ENCODE results near the gene UBE2C. TPM values are rescaled to one million over a fixed set of nuclear protein-coding genes. Genes with fewer than 3 reads are reported as not detected.
A peak's percentile ranks its signal among the peaks of the same experiment; 100 is the strongest.
"Not testable (repeated sequence)": the region's sequence is repeated elsewhere in the genome, so short reads cannot be mapped to it uniquely, and the experiment has no call there.

Gene UBE2C
- polyA plus RNA-seq (2013, experiment 1 of 2): 20.5 TPM
- polyA plus RNA-seq (2013, experiment 2 of 2): 21.3 TPM

GRCh38 chr20:45812157-45813005 lies at the start of gene UBE2C:
Gene UBE2C (plus strand): TSS chr20:45812644. CDS start chr20:45812696, 52 bp downstream.
- Histone ChIP-seq H3K9me3 (ENCODE audit: control insufficient read depth, low read length) (no peaks in the 10 kb centered on the region), H2AK5ac (ENCODE audit: low read length, severe bottlenecking) (no peak within 1 kb of the TSS), H3K27me3 (ENCODE audit: control insufficient read depth in 1 of 2, insufficient read depth in 1 of 2, low read length in 2 of 2) (no peaks in the 10 kb centered on the region), H4K8ac (ENCODE audit: low read length) (no peak within 1 kb of the TSS), H3K4me2 (ENCODE audit: low read length, poor library complexity, severe bottlenecking) (peak within 1 kb of the TSS; percentile 92), H2AFZ (ENCODE audit: low read depth, low read length) (peak within 1 kb of the TSS; percentile 55), H3K4me3 (ENCODE audit: insufficient read depth in 1 of 2, low read depth in 1 of 2, low read length in 2 of 2) (peak within 1 kb of the TSS; percentile 79 to 82), H3K18ac (ENCODE audit: low read depth in 1 of 2, low read length in 2 of 2) (no peak within 1 kb of the TSS), H2BK5ac (ENCODE audit: low read depth, low read length, poor library complexity, severe bottlenecking) (no peak within 1 kb of the TSS), H2BK12ac (ENCODE audit: low read length in 2 of 2) (no peak within 1 kb of the TSS), H3K4me1 (ENCODE audit: control insufficient read depth, insufficient read depth, low read depth, low read length) (peaks cover 13% of the 10 kb centered on the region), H3K36me3 (ENCODE audit: control insufficient read depth in 1 of 2, insufficient read depth in 2 of 2, low read depth in 1 of 2, low read length in 2 of 2) (peaks cover 27 to 43% of the 10 kb centered on the region in 2 experiments), H2BK120ac (ENCODE audit: low read depth, low read length) (no peak within 1 kb of the TSS), H2BK15ac (ENCODE audit: low read depth, poor library complexity, severe bottlenecking) (no peak within 1 kb of the TSS), H3K4ac (ENCODE audit: low read depth in 1 of 2, low read length in 2 of 2) (peak within 1 kb of the TSS; percentile 10 to 30), H4K91ac (ENCODE audit: low read length) (peak within 1 kb of the TSS; percentile 53), H3K14ac (ENCODE audit: low read length in 2 of 2) (no peak within 1 kb of the TSS), H3K79me1 (replicated peaks; ENCODE audit: low read length, poor library complexity, severe bottlenecking) (peaks cover 21% of the 10 kb centered on the region), H3K23ac (ENCODE audit: low read length in 2 of 2) (no peak within 1 kb of the TSS), H3K27ac (ENCODE audit: low read length, poor library complexity, severe bottlenecking) (peak within 1 kb of the TSS; percentile 60), H3K9ac (ENCODE audit: low read length) (peak within 1 kb of the TSS; percentile 78)
- WGBS: 1% methylated on average over 65 of the region's 65 CpGs
- peak; percentile 100 for DNase-seq

DNA sequence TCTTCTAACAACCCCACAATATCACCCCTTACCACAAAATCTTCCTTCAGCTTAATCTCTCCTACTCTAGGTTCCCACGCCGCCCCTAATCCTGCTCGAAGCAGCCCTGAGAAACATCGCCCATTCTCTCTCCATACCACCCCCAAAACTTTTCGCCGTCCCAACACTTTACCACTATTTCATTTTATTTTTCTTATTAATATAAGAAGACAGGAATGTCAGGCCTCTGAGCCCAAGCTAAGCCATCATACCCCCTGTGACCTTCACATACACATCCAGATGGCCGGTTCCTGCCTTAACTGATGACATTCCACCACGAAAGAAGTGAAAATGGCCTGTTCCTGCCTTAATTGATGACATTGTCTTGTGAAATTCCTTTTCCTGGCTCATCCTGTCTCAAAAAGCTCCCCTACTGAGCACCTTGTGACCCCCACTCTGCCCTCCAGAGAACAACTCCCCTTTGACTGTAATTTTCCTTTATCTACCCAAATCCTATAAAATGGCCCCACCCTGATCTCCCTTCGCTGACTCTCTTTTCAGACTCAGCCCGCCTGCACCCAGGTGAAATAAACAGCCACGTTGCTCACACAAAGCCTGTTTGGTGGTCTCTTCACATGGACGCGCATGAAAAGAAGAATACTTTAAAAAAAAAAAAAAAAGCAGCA lies 47.7 kb upstream of the UBE2C start:
- 57% methylated on average over 12 of the region's 13 CpGs for WGBS

DNA sequence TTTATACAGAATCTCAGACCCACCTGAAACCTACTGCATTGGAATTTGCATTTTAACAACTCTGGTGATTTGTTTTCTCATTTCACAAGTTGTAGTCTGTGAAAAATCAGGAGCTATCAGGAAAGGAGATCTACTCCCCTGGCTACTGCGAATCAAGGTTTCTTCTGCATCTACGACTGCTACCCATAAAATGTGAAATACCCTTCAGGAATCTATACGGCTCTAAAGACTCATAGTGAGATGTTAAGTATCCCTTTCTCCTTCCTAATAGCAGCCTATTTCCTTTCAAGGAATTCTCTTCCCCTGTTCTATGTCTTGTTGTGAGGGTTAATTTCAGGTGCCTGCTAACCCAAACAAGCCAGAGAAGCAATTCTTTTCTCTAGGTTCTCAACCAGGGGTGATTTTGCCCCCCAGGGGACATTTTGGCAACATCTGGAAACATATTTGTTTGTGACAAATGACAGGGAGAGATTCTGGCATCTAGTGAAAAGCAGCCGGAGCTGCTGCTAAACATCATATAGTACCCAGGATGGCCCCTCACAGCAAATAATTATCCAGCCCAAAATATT lies 47.1 kb upstream of the UBE2C start:
- no peak overlapping the region for H2AK5ac ChIP-seq (ENCODE audit: low read length, severe bottlenecking)
- no peak overlapping the region for H3K23ac ChIP-seq (ENCODE audit: low read length in 2 of 2)
- no peak overlapping the region for H2AFZ ChIP-seq (ENCODE audit: low read depth, low read length)
- no peak overlapping the region for H3K4me2 ChIP-seq (ENCODE audit: low read length, poor library complexity, severe bottlenecking)
- no peak overlapping the region for H3K4me3 ChIP-seq (ENCODE audit: insufficient read depth in 1 of 2, low read depth in 1 of 2, low read length in 2 of 2)
- no peak overlapping the region for H3K27ac ChIP-seq (ENCODE audit: low read length, poor library complexity, severe bottlenecking)
- H3K4me1 ChIP-seq (ENCODE audit: control insufficient read depth, insufficient read depth, low read depth, low read length): no peaks in the 10 kb centered on the region
- H3K9me3 ChIP-seq (ENCODE audit: control insufficient read depth, low read length): no peaks in the 10 kb centered on the region
- H3K14ac ChIP-seq (ENCODE audit: low read length in 2 of 2): no peak overlapping the region
- H3K9ac ChIP-seq (ENCODE audit: low read length): no peak overlapping the region
- no peak overlapping the region for H4K8ac ChIP-seq (ENCODE audit: low read length)
- H2BK5ac ChIP-seq (ENCODE audit: low read depth, low read length, poor library complexity, severe bottlenecking): no peak overlapping the region
- no peaks in the 10 kb centered on the region for H3K36me3 ChIP-seq (ENCODE audit: control insufficient read depth in 1 of 2, insufficient read depth in 2 of 2, low read depth in 1 of 2, low read length in 2 of 2)
- no peak overlapping the region for H4K91ac ChIP-seq (ENCODE audit: low read length)
- no peak overlapping the region for H3K4ac ChIP-seq (ENCODE audit: low read depth in 1 of 2, low read length in 2 of 2)
- H2BK12ac ChIP-seq (ENCODE audit: low read length in 2 of 2): no peak overlapping the region
- H2BK15ac ChIP-seq (ENCODE audit: low read depth, poor library complexity, severe bottlenecking): no peak overlapping the region
- no peak for DNase-seq
- H3K18ac ChIP-seq (ENCODE audit: low read depth in 1 of 2, low read length in 2 of 2): no peak overlapping the region
- H3K27me3 ChIP-seq (ENCODE audit: control insufficient read depth in 1 of 2, insufficient read depth in 1 of 2, low read length in 2 of 2): peaks cover 0 to 5% of the 10 kb centered on the region in 2 experiments
- no peak overlapping the region for H2BK120ac ChIP-seq (ENCODE audit: low read depth, low read length)
- 31% methylated on average over 4 of the region's 4 CpGs for WGBS
- no peaks in the 10 kb centered on the region for H3K79me1 ChIP-seq (replicated peaks; ENCODE audit: low read length, poor library complexity, severe bottlenecking)

More for the DNA sequence above, 47.7 kb upstream of the UBE2C start:
- not testable (repeated sequence) for H3K79me1 ChIP-seq (replicated peaks; ENCODE audit: low read length, poor library complexity, severe bottlenecking); H3K36me3 ChIP-seq (ENCODE audit: control insufficient read depth in 1 of 2, insufficient read depth in 2 of 2, low read depth in 1 of 2, low read length in 2 of 2); H3K14ac ChIP-seq (ENCODE audit: low read length in 2 of 2); H4K8ac ChIP-seq (ENCODE audit: low read length); H3K4me1 ChIP-seq (ENCODE audit: control insufficient read depth, insufficient read depth, low read depth, low read length); H3K4me3 ChIP-seq (ENCODE audit: insufficient read depth in 1 of 2, low read depth in 1 of 2, low read length in 2 of 2); H3K9me3 ChIP-seq (ENCODE audit: control insufficient read depth, low read length); H3K4me2 ChIP-seq (ENCODE audit: low read length, poor library complexity, severe bottlenecking); H3K27me3 ChIP-seq (ENCODE audit: control insufficient read depth in 1 of 2, insufficient read depth in 1 of 2, low read length in 2 of 2); H3K27ac ChIP-seq (ENCODE audit: low read length, poor library complexity, severe bottlenecking); H2AFZ ChIP-seq (ENCODE audit: low read depth, low read length); H2BK15ac ChIP-seq (ENCODE audit: low read depth, poor library complexity, severe bottlenecking); H2AK5ac ChIP-seq (ENCODE audit: low read length, severe bottlenecking); H2BK120ac ChIP-seq (ENCODE audit: low read depth, low read length); H3K4ac ChIP-seq (ENCODE audit: low read depth in 1 of 2, low read length in 2 of 2); H2BK12ac ChIP-seq (ENCODE audit: low read length in 2 of 2); H4K91ac ChIP-seq (ENCODE audit: low read length); H2BK5ac ChIP-seq (ENCODE audit: low read depth, low read length, poor library complexity, severe bottlenecking); H3K23ac ChIP-seq (ENCODE audit: low read length in 2 of 2); H3K18ac ChIP-seq (ENCODE audit: low read depth in 1 of 2, low read length in 2 of 2); DNase-seq; H3K9ac ChIP-seq (ENCODE audit: low read length)

DNA sequence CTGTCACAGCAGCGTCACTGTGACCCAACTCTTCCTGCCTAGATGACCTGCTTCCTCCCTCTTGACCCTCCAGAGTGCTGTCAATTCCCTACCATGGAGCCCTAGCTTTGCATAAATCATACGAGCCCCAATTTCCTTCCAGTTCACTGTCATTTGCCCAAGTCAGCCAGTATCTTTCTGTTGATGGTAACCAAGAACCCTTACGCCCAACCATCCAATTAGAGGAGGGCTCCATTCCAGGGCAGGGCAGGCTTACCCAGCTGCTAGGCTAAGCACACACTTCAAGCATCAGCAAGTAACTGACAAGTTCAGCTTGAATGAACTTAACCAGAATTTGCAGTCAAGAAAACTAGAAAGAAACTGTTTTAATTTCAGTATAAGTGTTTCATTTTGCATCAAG lies 46.5 kb upstream of the UBE2C start:
- no peak overlapping the region for H3K9ac ChIP-seq (ENCODE audit: low read length)
- no peak overlapping the region for H3K27ac ChIP-seq (ENCODE audit: low read length, poor library complexity, severe bottlenecking)
- no peak overlapping the region for H2AFZ ChIP-seq (ENCODE audit: low read depth, low read length)
- DNase-seq: no peak
- no peak overlapping the region for H2BK12ac ChIP-seq (ENCODE audit: low read length in 2 of 2)
- H3K23ac ChIP-seq (ENCODE audit: low read length in 2 of 2): no peak overlapping the region
- no peaks in the 10 kb centered on the region for H3K4me1 ChIP-seq (ENCODE audit: control insufficient read depth, insufficient read depth, low read depth, low read length)
- no peak overlapping the region for H3K4me3 ChIP-seq (ENCODE audit: insufficient read depth in 1 of 2, low read depth in 1 of 2, low read length in 2 of 2)
- no peak overlapping the region for H3K14ac ChIP-seq (ENCODE audit: low read length in 2 of 2)
- H4K8ac ChIP-seq (ENCODE audit: low read length): no peak overlapping the region
- no peak overlapping the region for H2BK120ac ChIP-seq (ENCODE audit: low read depth, low read length)
- H3K4ac ChIP-seq (ENCODE audit: low read depth in 1 of 2, low read length in 2 of 2): no peak overlapping the region
- no peak overlapping the region for H4K91ac ChIP-seq (ENCODE audit: low read length)
- H2BK15ac ChIP-seq (ENCODE audit: low read depth, poor library complexity, severe bottlenecking): no peak overlapping the region
- H3K36me3 ChIP-seq (ENCODE audit: control insufficient read depth in 1 of 2, insufficient read depth in 2 of 2, low read depth in 1 of 2, low read length in 2 of 2): no peaks in the 10 kb centered on the region
- H3K9me3 ChIP-seq (ENCODE audit: control insufficient read depth, low read length): no peaks in the 10 kb centered on the region
- H2AK5ac ChIP-seq (ENCODE audit: low read length, severe bottlenecking): no peak overlapping the region
- peaks cover 0 to 5% of the 10 kb centered on the region in 2 experiments for H3K27me3 ChIP-seq (ENCODE audit: control insufficient read depth in 1 of 2, insufficient read depth in 1 of 2, low read length in 2 of 2)
- 55% methylated on average over 3 of the region's 3 CpGs for WGBS
- H2BK5ac ChIP-seq (ENCODE audit: low read depth, low read length, poor library complexity, severe bottlenecking): no peak overlapping the region
- H3K18ac ChIP-seq (ENCODE audit: low read depth in 1 of 2, low read length in 2 of 2): no peak overlapping the region
- H3K4me2 ChIP-seq (ENCODE audit: low read length, poor library complexity, severe bottlenecking): no peak overlapping the region
- H3K79me1 ChIP-seq (replicated peaks; ENCODE audit: low read length, poor library complexity, severe bottlenecking): no peaks in the 10 kb centered on the region

All from mesenchymal stem cell (in vitro differentiated cells and primary cell).